GM18526 (cell line): Measurements from ENCODE around the gene TWNK.

ENCODE experiments used
- POLR2A ChIP-seq: IDR thresholded peaks from 3 replicates; pipeline ENCODE4 v1.6.1; 2011; ENCODE audit not compliant: insufficient read length; ENCODE audit errors: extremely low read depth

Gene TWNK

GRCh38 chr10:101000127-101000914 is 13.0 kb downstream of the TWNK start:
- TF ChIP-seq POLR2A, result no peak

GRCh38 chr10:101000915-101001658 is 13.7 kb downstream of the TWNK start:
- no peak for TF ChIP-seq POLR2A

- TF ChIP-seq POLR2A, result no peak
Observed at GRCh38 chr10:101001659-101002035, 14.3 kb downstream of the TWNK start.

GRCh38 chr10:101002456-101002855 is 15.1 kb downstream of the TWNK start:
- TF ChIP-seq POLR2A, result no peak

GRCh38 chr10:101003639-101004206 is 16.4 kb downstream of the TWNK start:
- no peak for TF ChIP-seq POLR2A

- TF ChIP-seq POLR2A, result no peak
Observed at GRCh38 chr10:101005361-101005760, 18.0 kb downstream of the TWNK start.

GRCh38 chr10:101005869-101006567 is 18.7 kb downstream of the TWNK start:
- TF ChIP-seq POLR2A, result no peak

GRCh38 chr10:101006593-101007098 is 19.3 kb downstream of the TWNK start:
- TF ChIP-seq POLR2A, result no peak

- TF ChIP-seq POLR2A, result no peak
Observed at GRCh38 chr10:101007099-101007711, 19.9 kb downstream of the TWNK start.

- no peak for TF ChIP-seq POLR2A
Observed at GRCh38 chr10:101007915-101008822, 20.8 kb downstream of the TWNK start.

- no peak for TF ChIP-seq POLR2A
Observed at GRCh38 chr10:101008823-101009423, 21.6 kb downstream of the TWNK start.

GRCh38 chr10:101010329-101010728 is 23.0 kb downstream of the TWNK start:
- TF ChIP-seq POLR2A, result no peak
